Measurements from ENCODE around the gene GRAP2.

DNA sequence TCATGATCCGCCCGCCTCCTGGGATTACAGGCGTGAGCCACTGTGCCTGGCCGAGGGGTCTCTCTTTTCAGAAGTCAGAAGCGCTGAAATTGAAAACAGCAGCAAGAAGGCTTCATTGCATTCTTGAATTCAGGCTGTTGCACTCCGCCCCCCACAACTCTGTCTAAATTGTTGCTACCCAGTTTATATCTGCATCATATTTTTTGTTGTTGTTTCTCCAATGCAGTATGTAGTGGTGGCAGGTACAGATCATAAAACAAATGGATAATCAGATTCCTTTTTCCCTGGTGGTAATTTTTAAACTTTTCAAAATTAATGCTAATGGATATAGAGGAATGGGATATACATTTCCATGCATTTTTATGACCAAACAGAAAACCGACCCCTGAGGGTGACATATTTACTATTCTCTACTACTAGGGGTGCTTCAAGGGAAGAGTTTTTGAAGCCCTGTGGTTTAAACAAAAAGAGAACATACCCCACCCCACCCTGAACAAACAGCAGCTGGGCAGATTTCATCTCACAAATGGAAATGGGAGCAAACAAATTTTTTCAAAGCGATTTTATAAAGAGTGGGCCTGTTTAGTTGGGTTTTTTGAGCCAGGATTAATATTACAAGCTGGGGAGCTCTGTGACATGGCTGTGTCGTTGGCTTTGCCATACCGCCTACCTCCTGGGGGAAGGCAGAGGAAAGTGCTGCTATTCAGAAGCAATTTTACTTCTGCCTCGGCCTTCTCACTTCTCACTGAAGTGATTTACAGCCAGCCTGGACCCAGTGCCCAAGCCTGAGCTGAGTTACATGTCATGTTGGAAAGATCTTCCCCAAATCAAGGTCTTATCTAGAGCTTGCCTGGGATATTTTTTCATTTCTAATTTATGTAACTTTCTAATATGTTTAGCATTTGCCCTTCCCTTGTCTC, 43.3 kb downstream of the GRAP2 start:
- TF ChIP-seq, protein P1, sequence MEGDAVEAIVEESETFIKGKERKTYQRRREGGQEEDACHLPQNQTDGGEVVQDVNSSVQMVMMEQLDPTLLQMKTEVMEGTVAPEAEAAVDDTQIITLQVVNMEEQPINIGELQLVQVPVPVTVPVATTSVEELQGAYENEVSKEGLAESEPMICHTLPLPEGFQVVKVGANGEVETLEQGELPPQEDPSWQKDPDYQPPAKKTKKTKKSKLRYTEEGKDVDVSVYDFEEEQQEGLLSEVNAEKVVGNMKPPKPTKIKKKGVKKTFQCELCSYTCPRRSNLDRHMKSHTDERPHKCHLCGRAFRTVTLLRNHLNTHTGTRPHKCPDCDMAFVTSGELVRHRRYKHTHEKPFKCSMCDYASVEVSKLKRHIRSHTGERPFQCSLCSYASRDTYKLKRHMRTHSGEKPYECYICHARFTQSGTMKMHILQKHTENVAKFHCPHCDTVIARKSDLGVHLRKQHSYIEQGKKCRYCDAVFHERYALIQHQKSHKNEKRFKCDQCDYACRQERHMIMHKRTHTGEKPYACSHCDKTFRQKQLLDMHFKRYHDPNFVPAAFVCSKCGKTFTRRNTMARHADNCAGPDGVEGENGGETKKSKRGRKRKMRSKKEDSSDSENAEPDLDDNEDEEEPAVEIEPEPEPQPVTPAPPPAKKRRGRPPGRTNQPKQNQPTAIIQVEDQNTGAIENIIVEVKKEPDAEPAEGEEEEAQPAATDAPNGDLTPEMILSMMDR (IDR thresholded peaks at IDR 0.05; ENCODE audit: low read depth, low read length, poor library complexity, severe bottlenecking): no peak
- TF ChIP-seq EZH2phosphoT487 (IDR thresholded peaks at IDR 0.05; ENCODE audit: borderline replicate concordance, low read length): no peak
